ENCODE data around the gene SH2D7. TPM values are rescaled to one million over a fixed set of nuclear protein-coding genes. Genes with fewer than 3 reads are reported as not detected.

The SH2D7 gene
- total RNA-seq, 1 experiment from 2014 or later: not detected

GRCh38 chr15:78129751-78130287, 37.5 kb downstream of the SH2D7 start:
- POLR2A ChIA-PET: interaction anchor here (0.6 kb wide), 1 partner anchor 9 kb away, joined by 6 read pairs; no protein-coding TSS in a partner anchor
- DNase-seq (ENCODE audit: low read depth, low spot score) (no peak), ATAC-seq (no peak)
- no peak overlapping the region for H3K4me3 ChIP-seq (ENCODE audit: low read depth in 2 of 2, low read length in 2 of 2)
- BruUV-seq (replicated peaks): TSS peak; percentile 65
- H3K9me3 ChIP-seq (ENCODE audit: control insufficient read depth, insufficient read depth, low read depth, low read length): no peaks in the 10 kb centered on the region
- CTCF ChIA-PET: interaction anchor here (1.1 to 1.3 kb wide), 2 partner anchors 66 to 111 kb away, joined by 4 read pairs; no protein-coding TSS in a partner anchor
- no peaks in the 10 kb centered on the region for H3K36me3 ChIP-seq (ENCODE audit: control insufficient read depth, insufficient read depth, low read length)
- peaks cover 3% of the 10 kb centered on the region; the same call in 1 of the 2 replicates for H3K4me1 ChIP-seq (ENCODE audit: control insufficient read depth, insufficient read depth, low read length)
- H3K27me3 ChIP-seq (ENCODE audit: control insufficient read depth, insufficient read depth, low read length): no peaks in the 10 kb centered on the region
- TF ChIP-seq POLR2AphosphoS5 (IDR thresholded peaks at IDR 0.05; ENCODE audit: low read depth, low read length) (no peak), SIN3A (IDR thresholded peaks at IDR 0.05; ENCODE audit: borderline replicate concordance, insufficient read depth, low read depth, low read length) (no peak), REST (IDR thresholded peaks at IDR 0.05; ENCODE audit: insufficient read depth in 1 of 2, low read depth in 2 of 2, low read length in 1 of 2) (no peak), TCF7L2 (IDR thresholded peaks at IDR 0.05; ENCODE audit: low read depth, low read length) (no peak), CTCF (IDR thresholded peaks at IDR 0.05) (no peak)
- no peak overlapping the region for H3K27ac ChIP-seq (ENCODE audit: low read length)
- in situ Hi-C loops (cut with HindIII; ENCODE audit: low pct_unique_long_range_greater_than_20kb, low sequenced_read_pairs): loop anchor here (25.0 kb wide), 1 partner anchor 132 kb away; the partner anchor contains the start of gene DNAJA4
- intact Hi-C loops (cut with micrococcal nuclease; ENCODE audit: unreplicated experiment): loop anchor here (5.0 kb wide), 1 partner anchor 112 kb away; no protein-coding TSS in a partner anchor

GRCh38 chr15:78130466-78131294, 38.3 kb downstream of the SH2D7 start:
- CTCF ChIA-PET: interaction anchor here (0.6 to 1.3 kb wide), 6 partner anchors 22 to 1316 kb away, joined by 3 to 11 read pairs (median 4); no protein-coding TSS in a partner anchor
- DNase-seq (ENCODE audit: low read depth, low spot score) (no peak), ATAC-seq (peak; percentile 73)
- TF ChIP-seq SIN3A (IDR thresholded peaks at IDR 0.05; ENCODE audit: borderline replicate concordance, insufficient read depth, low read depth, low read length): no peak
- no peak for TF ChIP-seq TCF7L2 (IDR thresholded peaks at IDR 0.05; ENCODE audit: low read depth, low read length)
- no peak for TF ChIP-seq POLR2AphosphoS5 (IDR thresholded peaks at IDR 0.05; ENCODE audit: low read depth, low read length)
- TF ChIP-seq CTCF (IDR thresholded peaks at IDR 0.05): no peak
- TF ChIP-seq REST (IDR thresholded peaks at IDR 0.05; ENCODE audit: insufficient read depth in 1 of 2, low read depth in 2 of 2, low read length in 1 of 2): no peak
- in situ Hi-C loops (cut with HindIII; ENCODE audit: low pct_unique_long_range_greater_than_20kb, low sequenced_read_pairs): loop anchor here (25.0 kb wide), 1 partner anchor 132 kb away; the partner anchor contains the start of gene DNAJA4
- Histone ChIP-seq H3K27me3 (ENCODE audit: control insufficient read depth, insufficient read depth, low read length) (no peaks in the 10 kb centered on the region), H3K9me3 (ENCODE audit: control insufficient read depth, insufficient read depth, low read depth, low read length) (no peaks in the 10 kb centered on the region), H3K4me3 (ENCODE audit: low read depth in 2 of 2, low read length in 2 of 2) (peak overlapping the region; percentile 54 to 68), H3K4me1 (ENCODE audit: control insufficient read depth, insufficient read depth, low read length) (peaks cover 3% of the 10 kb centered on the region; the same call in 1 of the 2 replicates), H3K27ac (ENCODE audit: low read length) (peak overlapping the region; percentile 60), H3K36me3 (ENCODE audit: control insufficient read depth, insufficient read depth, low read length) (no peaks in the 10 kb centered on the region)
- no TSS peak for BruUV-seq (replicated peaks)
- intact Hi-C loops (cut with micrococcal nuclease; ENCODE audit: unreplicated experiment): loop anchor here (5.0 kb wide), 1 partner anchor 112 kb away; no protein-coding TSS in a partner anchor
- POLR2A ChIA-PET: interaction anchor here (0.5 to 0.7 kb wide), 4 partner anchors 8 to 169 kb away, joined by 3 to 7 read pairs (median 4); partner anchors contain the start of gene SKIC8

Measured in Panc1 (cell line).